Caco-2 (cell line): ENCODE measurements around the gene ABCG4. TPM values are rescaled to one million over a fixed set of nuclear protein-coding genes. Genes with fewer than 3 reads are reported as not detected.
A peak's percentile ranks its signal among the peaks of the same experiment; 100 is the strongest.
"Not testable (repeated sequence)": the region's sequence is repeated elsewhere in the genome, so short reads cannot be mapped to it uniquely, and the experiment has no call there.

Experiments used
- BruUV-seq: library from RNA; stranded (reverse); fragments of 400-500 nt; replicated peaks from 2 replicates; lab custom pipeline; 2021; lab: Mats Ljungman, UMichigan
- CTCF ChIA-PET: fragments of 300-600 bp; sonication (Branson Sonifier 250); formaldehyde crosslinking; loops from one replicate; lab custom pipeline; 2022; ENCODE audit warnings: antibody characterized with exemption; lab: Charles Lee
- POLR2A ChIA-PET: fragments of 300-600 bp; sonication (Branson Sonifier 250); formaldehyde crosslinking; loops from one replicate; lab custom pipeline; 2022; ENCODE audit warnings: antibody characterized with exemption; lab: Charles Lee
- DNase-seq, 2 experiments: peaks; one replicate each; pipeline versions ENCODE4 v3.0.0 to v3.0.0-alpha.2; 2020 to 2022
- H3K27me3 ChIP-seq: replicated peaks from 2 replicates; pipeline ENCODE4 v1.6.0; 2011; ENCODE audit warnings: low read length; ENCODE audit not compliant: control insufficient read depth, insufficient read depth
- H3K36me3 ChIP-seq: 2 replicates; pipeline ENCODE4 v1.5.1; 2011; ENCODE audit warnings: low read length; ENCODE audit not compliant: control insufficient read depth, insufficient read depth
- H3K4me1 ChIP-seq: fragments of 250-450 bp; sonication (Bioruptor Pico); 2 replicates; pipeline ENCODE4 v1.5.1; 2020; ENCODE audit warnings: mild to moderate bottlenecking
- H3K4me3 ChIP-seq: 2 replicates; pipeline ENCODE4 v1.5.1; 2011; ENCODE audit warnings: low read depth, mild to moderate bottlenecking, control low read depth, low read length
- H3K9me3 ChIP-seq: fragments of 250-450 bp; sonication (Bioruptor Pico); 2 replicates; pipeline ENCODE4 v1.5.1; 2020; ENCODE audit warnings: mild to moderate bottlenecking, moderate library complexity
- H3K27ac Mint-ChIP-seq: one replicate; pipeline ENCODE4 v1.8.0; 2022; ENCODE audit warnings: mixed read lengths; ENCODE audit not compliant: unreplicated experiment
- H3K27me3 Mint-ChIP-seq: one replicate; pipeline ENCODE4 v1.8.0; 2022; ENCODE audit warnings: mixed read lengths; ENCODE audit not compliant: insufficient read depth, unreplicated experiment
- H3K36me3 Mint-ChIP-seq: one replicate; pipeline ENCODE4 v1.8.0; 2022; ENCODE audit warnings: mild to moderate bottlenecking, mixed read lengths; ENCODE audit not compliant: insufficient read depth, unreplicated experiment
- H3K4me1 Mint-ChIP-seq: one replicate; pipeline ENCODE4 v1.8.0; 2022; ENCODE audit warnings: low read depth, mixed read lengths; ENCODE audit not compliant: unreplicated experiment
- H3K4me3 Mint-ChIP-seq: one replicate; pipeline ENCODE4 v1.8.0; 2022; ENCODE audit warnings: mild to moderate bottlenecking, moderate library complexity, mixed read lengths; ENCODE audit not compliant: unreplicated experiment
- H3K9me3 Mint-ChIP-seq: one replicate; pipeline ENCODE4 v1.8.0; 2022; ENCODE audit warnings: mixed read lengths; ENCODE audit not compliant: unreplicated experiment
- intact Hi-C: fragments of 100-400 bp; cut with micrococcal nuclease; formaldehyde crosslinking; loops from one replicate; pipeline ENCODE4 v1.10.0; 2022; ENCODE audit not compliant: unreplicated experiment
- total RNA-seq: library from RNA; stranded (reverse); gene quantifications from 2 replicates; pipeline ENCODE4 v1.2.3, GENCODE V29; 2022
- TF ChIP-seq, protein P1 (sequence below), 2 experiments: fragments of 200-600 bp in 1 of 2; IDR thresholded peaks; 1 replicate in 1 of 2; 2 replicates in 1 of 2; pipeline versions ENCODE4 v1.5.1 to v1.8.0; 2011 to 2022; ENCODE audit warnings: antibody characterized with exemption in 1 of 2, control low read depth in 1 of 2, inconsistent platforms in 1 of 2, low read depth in 1 of 2, low read length in 1 of 2, mild to moderate bottlenecking in 1 of 2, moderate library complexity in 1 of 2; ENCODE audit not compliant: insufficient read depth in 1 of 2, severe bottlenecking in 1 of 2, unreplicated experiment in 1 of 2

Gene ABCG4
- total RNA-seq, 1 experiment from 2014 or later: 0.18 TPM

DNA sequence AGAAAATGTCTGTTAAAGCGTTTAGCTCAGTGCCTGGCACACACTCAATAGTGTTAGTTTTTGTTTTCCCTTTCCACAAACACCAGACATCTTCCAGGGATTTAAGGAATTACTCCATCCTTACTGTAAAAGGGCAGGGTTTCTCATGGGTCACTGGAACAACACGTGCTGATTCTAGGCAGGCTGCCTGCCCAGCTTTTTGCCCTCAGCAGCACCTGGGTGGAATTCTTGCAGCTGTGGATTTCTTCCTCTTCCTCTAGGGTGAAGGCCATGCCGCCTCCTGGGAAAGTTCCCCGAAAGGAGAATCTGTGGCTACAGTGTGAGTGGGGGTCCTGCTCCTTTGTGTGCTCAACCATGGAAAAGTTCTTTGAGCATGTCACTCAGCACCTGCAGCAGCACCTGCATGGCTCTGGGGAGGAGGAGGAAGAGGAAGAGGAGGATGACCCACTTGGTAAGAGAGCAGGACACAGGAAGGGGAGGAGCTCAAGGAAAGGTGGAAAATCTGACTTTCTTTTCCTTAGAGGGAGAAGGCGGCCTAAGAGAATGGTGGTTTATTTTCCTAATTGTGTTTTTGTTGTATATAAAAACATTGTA lies 22.1 kb upstream of the ABCG4 start:
- ChIA-PET CTCF (interaction anchor here (1.2 kb wide), 1 partner anchor 25 kb away, joined by 4 read pairs; no protein-coding TSS in a partner anchor), POLR2A (interaction anchor here (1.0 kb wide), 1 partner anchor 25 kb away, joined by 5 read pairs; the partner anchor contains the start of gene DPAGT1)
- H3K36me3 Mint-ChIP-seq: peaks cover 64% of the 10 kb centered on the region
- BruUV-seq: no TSS peak
- TF ChIP-seq, protein P1, sequence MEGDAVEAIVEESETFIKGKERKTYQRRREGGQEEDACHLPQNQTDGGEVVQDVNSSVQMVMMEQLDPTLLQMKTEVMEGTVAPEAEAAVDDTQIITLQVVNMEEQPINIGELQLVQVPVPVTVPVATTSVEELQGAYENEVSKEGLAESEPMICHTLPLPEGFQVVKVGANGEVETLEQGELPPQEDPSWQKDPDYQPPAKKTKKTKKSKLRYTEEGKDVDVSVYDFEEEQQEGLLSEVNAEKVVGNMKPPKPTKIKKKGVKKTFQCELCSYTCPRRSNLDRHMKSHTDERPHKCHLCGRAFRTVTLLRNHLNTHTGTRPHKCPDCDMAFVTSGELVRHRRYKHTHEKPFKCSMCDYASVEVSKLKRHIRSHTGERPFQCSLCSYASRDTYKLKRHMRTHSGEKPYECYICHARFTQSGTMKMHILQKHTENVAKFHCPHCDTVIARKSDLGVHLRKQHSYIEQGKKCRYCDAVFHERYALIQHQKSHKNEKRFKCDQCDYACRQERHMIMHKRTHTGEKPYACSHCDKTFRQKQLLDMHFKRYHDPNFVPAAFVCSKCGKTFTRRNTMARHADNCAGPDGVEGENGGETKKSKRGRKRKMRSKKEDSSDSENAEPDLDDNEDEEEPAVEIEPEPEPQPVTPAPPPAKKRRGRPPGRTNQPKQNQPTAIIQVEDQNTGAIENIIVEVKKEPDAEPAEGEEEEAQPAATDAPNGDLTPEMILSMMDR (IDR thresholded peaks at IDR 0.05; ENCODE audit: insufficient read depth in 1 of 2, low read depth in 1 of 2, low read length in 1 of 2, severe bottlenecking in 1 of 2, unreplicated experiment in 1 of 2): no peak
- H3K4me3 Mint-ChIP-seq: no peak overlapping the region
- H3K36me3 ChIP-seq: peaks cover 13% of the 10 kb centered on the region
- H3K27me3 Mint-ChIP-seq: no peaks in the 10 kb centered on the region
- no peaks in the 10 kb centered on the region for H3K9me3 ChIP-seq
- peaks cover 14% of the 10 kb centered on the region for H3K4me1 ChIP-seq
- H3K4me1 Mint-ChIP-seq: peaks cover 15% of the 10 kb centered on the region
- H3K27me3 ChIP-seq: no peaks in the 10 kb centered on the region
- H3K4me3 ChIP-seq: no peak overlapping the region
- no peak overlapping the region for H3K27ac Mint-ChIP-seq
- no peak for DNase-seq
- no peaks in the 10 kb centered on the region for H3K9me3 Mint-ChIP-seq
- intact Hi-C loops: no loop called here

DNA sequence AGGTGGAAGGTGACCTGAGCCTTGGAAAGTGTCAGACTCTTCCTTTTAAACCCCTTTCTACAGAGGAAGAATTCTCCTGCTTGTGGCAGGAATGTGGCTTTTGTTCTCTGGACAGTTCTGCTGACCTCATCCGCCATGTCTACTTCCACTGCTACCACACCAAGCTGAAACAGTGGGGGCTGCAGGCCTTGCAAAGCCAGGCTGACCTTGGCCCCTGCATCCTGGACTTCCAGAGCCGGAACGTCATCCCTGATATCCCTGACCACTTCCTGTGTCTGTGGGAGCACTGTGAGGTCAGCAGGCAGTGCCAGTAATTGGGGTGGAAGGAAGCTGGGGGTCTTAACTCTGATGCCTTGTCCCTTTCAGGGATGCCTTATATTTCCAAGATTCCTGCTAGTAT lies 18.2 kb upstream of the ABCG4 start:
- Mint-ChIP-seq H3K9me3 (no peaks in the 10 kb centered on the region), H3K4me1 (peaks cover 7% of the 10 kb centered on the region), H3K27ac (no peak overlapping the region), H3K27me3 (no peaks in the 10 kb centered on the region), H3K4me3 (no peak overlapping the region), H3K36me3 (peaks cover 60% of the 10 kb centered on the region)
- CTCF ChIA-PET: no interaction called here
- no peak for DNase-seq
- Histone ChIP-seq H3K36me3 (peaks cover 14% of the 10 kb centered on the region), H3K27me3 (no peaks in the 10 kb centered on the region), H3K4me3 (no peak overlapping the region), H3K9me3 (no peaks in the 10 kb centered on the region), H3K4me1 (peaks cover 3% of the 10 kb centered on the region)
- intact Hi-C loops: no loop called here
- POLR2A ChIA-PET: no interaction called here
- TF ChIP-seq, protein P1 (IDR thresholded peaks at IDR 0.05; ENCODE audit: insufficient read depth in 1 of 2, low read depth in 1 of 2, low read length in 1 of 2, severe bottlenecking in 1 of 2, unreplicated experiment in 1 of 2): no peak
- no TSS peak for BruUV-seq

DNA sequence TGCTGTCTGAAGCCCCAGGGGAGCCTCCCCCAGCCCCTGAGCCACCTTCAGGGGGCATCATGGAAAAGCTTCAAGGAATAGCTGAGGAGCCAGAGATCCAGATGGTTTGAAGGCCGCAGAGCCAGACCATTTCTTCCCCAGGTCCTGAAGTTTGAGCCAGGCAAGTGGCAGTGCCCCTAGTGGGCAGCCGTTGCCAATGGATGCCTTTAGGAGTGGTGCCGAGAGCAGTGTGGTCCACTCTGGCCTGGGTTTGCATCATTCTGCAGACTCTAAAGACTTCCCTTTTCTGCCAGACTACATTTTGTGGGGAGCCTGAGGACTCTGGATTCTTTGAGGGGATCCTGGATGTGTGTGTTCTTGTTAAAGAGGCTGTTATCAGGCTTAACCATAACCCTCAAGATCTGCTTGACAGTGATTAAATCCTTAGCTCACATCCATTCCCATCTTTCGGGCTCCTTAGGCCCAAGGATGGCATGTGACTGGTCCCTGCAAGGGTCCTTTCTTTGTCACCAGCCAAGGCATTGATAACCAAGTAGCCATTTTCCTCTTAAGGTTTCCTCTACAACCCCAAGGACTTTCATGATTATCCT lies 14.4 kb upstream of the ABCG4 start:
- Mint-ChIP-seq H3K4me3 (no peak overlapping the region), H3K4me1 (no peaks in the 10 kb centered on the region), H3K27ac (no peak overlapping the region), H3K36me3 (peaks cover 35% of the 10 kb centered on the region), H3K9me3 (no peaks in the 10 kb centered on the region), H3K27me3 (no peaks in the 10 kb centered on the region)
- H3K27me3 ChIP-seq: no peaks in the 10 kb centered on the region
- H3K4me1 ChIP-seq: no peaks in the 10 kb centered on the region
- no peaks in the 10 kb centered on the region for H3K9me3 ChIP-seq
- DNase-seq: peak in 1 of 2 experiments; percentile 47
- TF ChIP-seq, protein P1 (IDR thresholded peaks at IDR 0.05; ENCODE audit: insufficient read depth in 1 of 2, low read depth in 1 of 2, low read length in 1 of 2, severe bottlenecking in 1 of 2, unreplicated experiment in 1 of 2): peak; percentile 74
- peaks cover 11% of the 10 kb centered on the region for H3K36me3 ChIP-seq
- ChIA-PET POLR2A (interaction anchor here (1.9 kb wide), 1 partner anchor 13 kb away, joined by 6 read pairs; the partner anchor contains the start of gene HINFP), CTCF (interaction anchor here (0.7 to 0.9 kb wide), 2 partner anchors 13 to 40 kb away, joined by 3 read pairs; partner anchors contain the start of gene HINFP)
- intact Hi-C loops: no loop called here
- BruUV-seq: no TSS peak
- no peak overlapping the region for H3K4me3 ChIP-seq

DNA sequence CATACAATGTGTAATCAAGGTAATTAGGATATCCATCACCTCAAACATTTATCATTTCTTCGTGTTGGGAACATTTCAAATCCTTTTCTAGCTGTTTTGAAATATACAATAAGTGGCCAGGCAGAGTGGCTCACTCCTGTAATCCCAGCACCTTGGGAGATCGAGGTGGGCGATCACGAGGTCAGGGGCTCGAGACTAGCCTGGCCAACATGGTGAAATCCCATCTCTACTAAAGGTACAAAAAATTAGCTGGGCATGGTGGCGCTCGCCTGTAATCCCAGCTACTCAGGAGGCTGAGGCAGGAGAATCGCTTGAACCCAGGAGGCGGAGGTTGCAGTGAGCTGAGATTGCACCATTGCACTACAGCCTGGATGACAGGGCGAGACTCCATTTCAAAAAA lies 9.6 kb upstream of the ABCG4 start:
- H3K27ac Mint-ChIP-seq, H3K9me3 Mint-ChIP-seq, POLR2A ChIA-PET, H3K36me3 ChIP-seq, H3K4me1 Mint-ChIP-seq, H3K9me3 ChIP-seq, H3K4me1 ChIP-seq, intact Hi-C loops, H3K27me3 Mint-ChIP-seq, H3K4me3 ChIP-seq, H3K27me3 ChIP-seq, DNase-seq, BruUV-seq, H3K36me3 Mint-ChIP-seq, H3K4me3 Mint-ChIP-seq: not testable (repeated sequence)
- CTCF ChIA-PET: interaction anchor here (0.6 kb wide), 1 partner anchor 583 kb away, joined by 7 read pairs; no protein-coding TSS in a partner anchor
